ENCODE results near the gene FBRS.

DNA sequence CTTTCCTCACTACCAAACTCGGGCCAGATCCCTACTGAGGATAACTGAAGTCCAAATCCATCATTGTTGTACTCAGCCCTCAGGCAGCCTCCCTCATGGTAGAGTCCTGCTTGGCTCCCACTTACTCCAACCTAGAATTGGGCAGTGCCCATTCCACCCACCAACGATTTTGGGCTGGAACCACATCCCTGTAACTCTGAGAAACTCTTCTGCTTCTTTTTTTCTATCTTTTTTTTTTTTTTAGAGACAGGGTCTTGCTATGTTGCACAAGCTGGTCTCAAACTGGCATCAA is 6.3 kb upstream of the FBRS start:
- TF ChIP-seq, protein P1, sequence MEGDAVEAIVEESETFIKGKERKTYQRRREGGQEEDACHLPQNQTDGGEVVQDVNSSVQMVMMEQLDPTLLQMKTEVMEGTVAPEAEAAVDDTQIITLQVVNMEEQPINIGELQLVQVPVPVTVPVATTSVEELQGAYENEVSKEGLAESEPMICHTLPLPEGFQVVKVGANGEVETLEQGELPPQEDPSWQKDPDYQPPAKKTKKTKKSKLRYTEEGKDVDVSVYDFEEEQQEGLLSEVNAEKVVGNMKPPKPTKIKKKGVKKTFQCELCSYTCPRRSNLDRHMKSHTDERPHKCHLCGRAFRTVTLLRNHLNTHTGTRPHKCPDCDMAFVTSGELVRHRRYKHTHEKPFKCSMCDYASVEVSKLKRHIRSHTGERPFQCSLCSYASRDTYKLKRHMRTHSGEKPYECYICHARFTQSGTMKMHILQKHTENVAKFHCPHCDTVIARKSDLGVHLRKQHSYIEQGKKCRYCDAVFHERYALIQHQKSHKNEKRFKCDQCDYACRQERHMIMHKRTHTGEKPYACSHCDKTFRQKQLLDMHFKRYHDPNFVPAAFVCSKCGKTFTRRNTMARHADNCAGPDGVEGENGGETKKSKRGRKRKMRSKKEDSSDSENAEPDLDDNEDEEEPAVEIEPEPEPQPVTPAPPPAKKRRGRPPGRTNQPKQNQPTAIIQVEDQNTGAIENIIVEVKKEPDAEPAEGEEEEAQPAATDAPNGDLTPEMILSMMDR (IDR thresholded peaks at IDR 0.05), result no peak
- TF ChIP-seq POLR2A (IDR thresholded peaks at IDR 0.05), result no peak

Data from testis (tissue), 2 donors.